ENCODE measurements around the gene EFNB2.

- TF ChIP-seq POLR2A (IDR thresholded peaks at IDR 0.05) (no peak), CTCF (IDR thresholded peaks at IDR 0.05) (no peak)
These were observed 41.0 kb downstream of the EFNB2 start for GRCh38 chr13:106494506-106494905.
